ENCODE measurements around the gene SLC35F3.

Gene SLC35F3

DNA sequence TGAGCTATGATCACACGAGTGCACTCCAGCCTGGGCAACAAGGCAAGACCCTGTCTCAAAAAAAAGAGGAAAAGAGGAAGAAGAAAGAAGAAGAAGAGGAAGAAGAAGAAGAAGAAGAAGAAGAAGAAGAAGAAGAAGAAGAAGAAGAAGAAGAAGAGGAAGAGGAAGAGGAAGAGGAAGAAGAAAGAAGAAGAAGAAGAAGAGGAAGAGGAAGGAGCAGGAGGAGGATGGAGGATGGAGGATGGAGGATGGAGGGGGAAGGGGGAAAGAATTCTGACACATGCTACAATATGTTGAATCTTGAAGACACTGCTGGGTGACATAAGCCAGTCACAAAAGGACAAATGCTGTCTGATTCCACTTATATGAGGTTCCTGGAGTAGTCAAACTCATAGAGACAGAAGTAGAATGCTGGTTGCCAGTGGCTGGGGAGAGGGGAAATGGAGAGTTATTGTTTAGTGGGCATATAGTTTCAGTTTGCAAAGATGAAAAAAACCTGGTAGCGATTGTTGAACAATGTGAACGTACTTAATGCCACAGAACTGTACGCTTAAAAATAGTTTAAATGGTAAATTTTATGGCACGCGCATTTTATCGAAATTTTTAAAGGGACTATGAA, 421.5 kb downstream of the SLC35F3 start:
- no peak for DNase-seq (ENCODE audit: low spot score)
- in situ Hi-C loops (cut with MboI; ENCODE audit: low pct_unique_long_range_greater_than_20kb, low sequenced_read_pairs, unreplicated experiment): no loop called here
- TF ChIP-seq, protein P1, sequence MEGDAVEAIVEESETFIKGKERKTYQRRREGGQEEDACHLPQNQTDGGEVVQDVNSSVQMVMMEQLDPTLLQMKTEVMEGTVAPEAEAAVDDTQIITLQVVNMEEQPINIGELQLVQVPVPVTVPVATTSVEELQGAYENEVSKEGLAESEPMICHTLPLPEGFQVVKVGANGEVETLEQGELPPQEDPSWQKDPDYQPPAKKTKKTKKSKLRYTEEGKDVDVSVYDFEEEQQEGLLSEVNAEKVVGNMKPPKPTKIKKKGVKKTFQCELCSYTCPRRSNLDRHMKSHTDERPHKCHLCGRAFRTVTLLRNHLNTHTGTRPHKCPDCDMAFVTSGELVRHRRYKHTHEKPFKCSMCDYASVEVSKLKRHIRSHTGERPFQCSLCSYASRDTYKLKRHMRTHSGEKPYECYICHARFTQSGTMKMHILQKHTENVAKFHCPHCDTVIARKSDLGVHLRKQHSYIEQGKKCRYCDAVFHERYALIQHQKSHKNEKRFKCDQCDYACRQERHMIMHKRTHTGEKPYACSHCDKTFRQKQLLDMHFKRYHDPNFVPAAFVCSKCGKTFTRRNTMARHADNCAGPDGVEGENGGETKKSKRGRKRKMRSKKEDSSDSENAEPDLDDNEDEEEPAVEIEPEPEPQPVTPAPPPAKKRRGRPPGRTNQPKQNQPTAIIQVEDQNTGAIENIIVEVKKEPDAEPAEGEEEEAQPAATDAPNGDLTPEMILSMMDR (IDR thresholded peaks at IDR 0.05; ENCODE audit: extremely low read depth, insufficient read depth, missing control alignments): no peak

- in situ Hi-C loops (cut with MboI; ENCODE audit: low pct_unique_long_range_greater_than_20kb, low sequenced_read_pairs, unreplicated experiment): no loop called here
- TF ChIP-seq, protein P1 (IDR thresholded peaks at IDR 0.05; ENCODE audit: extremely low read depth, insufficient read depth, missing control alignments): peak; percentile 87
- peak; percentile 67 for DNase-seq (ENCODE audit: low spot score)
Observed at GRCh38 chr1:234326497-234327366, 422.3 kb downstream of the SLC35F3 start.

- in situ Hi-C loops (cut with MboI; ENCODE audit: low pct_unique_long_range_greater_than_20kb, low sequenced_read_pairs, unreplicated experiment): no loop called here
- TF ChIP-seq, protein P1 (IDR thresholded peaks at IDR 0.05; ENCODE audit: extremely low read depth, insufficient read depth, missing control alignments): no peak
- DNase-seq (ENCODE audit: low spot score): no peak
Observed at GRCh38 chr1:234327577-234328164, 423.2 kb downstream of the SLC35F3 start.

DNA sequence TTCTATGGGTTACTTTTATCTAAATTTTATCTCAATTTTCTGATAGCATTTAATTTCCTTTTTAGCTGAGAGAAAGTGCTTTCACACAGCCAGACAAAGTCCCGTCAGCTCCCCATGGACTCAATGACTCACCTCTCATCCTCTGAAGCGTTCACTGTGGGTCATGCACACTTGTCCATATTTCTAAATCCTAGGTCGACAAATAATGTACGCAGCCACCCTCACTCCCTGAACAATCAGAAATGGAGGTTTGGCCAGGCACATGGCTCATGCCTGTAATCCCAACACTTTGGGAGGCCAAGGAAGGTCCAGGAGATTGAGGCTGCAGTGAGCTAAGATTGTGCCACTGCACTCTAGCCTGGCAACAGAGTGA, 426.4 kb downstream of the SLC35F3 start:
- no peak for DNase-seq (ENCODE audit: low spot score)
- TF ChIP-seq, protein P1 (IDR thresholded peaks at IDR 0.05; ENCODE audit: extremely low read depth, insufficient read depth, missing control alignments): no peak
- in situ Hi-C loops (cut with MboI; ENCODE audit: low pct_unique_long_range_greater_than_20kb, low sequenced_read_pairs, unreplicated experiment): no loop called here

DNA sequence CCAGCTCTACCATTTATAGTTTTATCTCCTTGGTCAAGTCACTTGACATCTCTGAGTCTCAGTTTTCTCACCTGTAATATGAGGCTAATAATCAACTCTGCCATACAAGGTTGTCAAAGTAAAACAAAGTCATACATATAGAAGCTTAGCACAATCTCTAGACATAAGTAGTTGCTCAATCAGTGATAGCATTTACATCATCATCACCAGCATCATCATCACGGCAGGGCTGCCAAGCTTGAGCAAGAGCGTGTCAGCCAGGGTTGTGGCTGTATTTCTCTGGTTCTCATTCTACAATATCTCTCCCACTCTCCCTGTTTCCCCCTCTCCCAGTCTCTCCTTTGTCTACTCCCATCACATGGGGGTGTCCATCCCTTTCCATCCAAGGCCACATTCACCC, 427.0 kb downstream of the SLC35F3 start:
- no peak for DNase-seq (ENCODE audit: low spot score)
- in situ Hi-C loops (cut with MboI; ENCODE audit: low pct_unique_long_range_greater_than_20kb, low sequenced_read_pairs, unreplicated experiment): no loop called here
- TF ChIP-seq, protein P1 (IDR thresholded peaks at IDR 0.05; ENCODE audit: extremely low read depth, insufficient read depth, missing control alignments): no peak

GRCh38 chr1:234336359-234336758, 431.9 kb downstream of the SLC35F3 start:
- TF ChIP-seq, protein P1 (IDR thresholded peaks at IDR 0.05; ENCODE audit: extremely low read depth, insufficient read depth, missing control alignments): no peak
- in situ Hi-C loops (cut with MboI; ENCODE audit: low pct_unique_long_range_greater_than_20kb, low sequenced_read_pairs, unreplicated experiment): no loop called here
- DNase-seq (ENCODE audit: low spot score): no peak
